Measurements from ENCODE around the gene SLC15A3.

SLC15A3 gene

DNA sequence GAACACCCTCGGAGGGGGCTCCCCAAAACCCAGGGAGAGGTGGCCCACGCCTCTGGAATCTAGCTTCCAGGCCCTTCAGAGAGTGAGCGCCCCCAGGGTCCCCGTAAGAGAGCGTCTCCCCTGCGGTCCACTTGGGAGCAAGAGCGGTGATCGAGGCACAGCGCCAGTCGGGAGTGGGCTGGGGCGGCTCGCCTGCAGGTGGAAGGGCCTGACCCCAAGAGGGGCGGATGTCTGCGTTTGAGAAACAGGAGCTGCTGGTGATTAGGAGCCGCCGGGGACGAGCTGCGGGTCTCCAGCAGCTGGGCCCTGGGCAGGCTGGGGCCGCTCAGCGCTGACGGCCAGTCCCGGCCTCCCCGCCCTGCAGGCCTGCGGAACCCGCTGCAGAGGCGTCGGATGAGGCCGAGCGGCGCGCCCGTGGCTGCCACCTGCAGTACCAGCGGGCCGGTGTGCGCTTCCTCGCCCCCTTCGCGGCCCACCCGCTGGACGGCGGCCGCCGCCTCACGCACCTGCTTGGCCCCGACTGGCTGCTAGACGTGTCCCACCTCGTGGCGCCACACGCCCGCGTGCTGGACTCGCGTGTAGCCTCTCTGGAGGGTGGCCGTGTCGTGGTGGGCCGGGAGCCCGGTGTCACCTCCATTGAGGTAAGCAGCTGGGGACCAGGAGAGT is 17.7 kb downstream of the SLC15A3 start:
- no peak overlapping the region for H3K9ac ChIP-seq (ENCODE audit: low read length)
- no peaks in the 10 kb centered on the region for H3K36me3 ChIP-seq (ENCODE audit: insufficient read depth, low read length)
- H3K9me3 ChIP-seq (ENCODE audit: low read length): no peaks in the 10 kb centered on the region
- H3K79me2 ChIP-seq (ENCODE audit: insufficient read depth, low read length): no peaks in the 10 kb centered on the region
- no peaks in the 10 kb centered on the region for H3K9me2 ChIP-seq (ENCODE audit: low read depth, low read length)
- no peaks in the 10 kb centered on the region for H4K20me1 ChIP-seq (ENCODE audit: insufficient read depth, low read length)
- no peaks in the 10 kb centered on the region for H3K27me3 ChIP-seq (ENCODE audit: insufficient read depth, low read length)
- no peak overlapping the region for H3K27ac ChIP-seq (ENCODE audit: low read depth, low read length, poor library complexity, severe bottlenecking)
- no peak overlapping the region for H2AFZ ChIP-seq (ENCODE audit: low read length)
- no peak overlapping the region for H3K4me3 ChIP-seq (ENCODE audit: low read depth, low read length, poor library complexity, severe bottlenecking)
- H3K4me1 ChIP-seq (ENCODE audit: insufficient read depth, low read length, severe bottlenecking): peaks cover 36% of the 10 kb centered on the region
- TF ChIP-seq, protein P1, sequence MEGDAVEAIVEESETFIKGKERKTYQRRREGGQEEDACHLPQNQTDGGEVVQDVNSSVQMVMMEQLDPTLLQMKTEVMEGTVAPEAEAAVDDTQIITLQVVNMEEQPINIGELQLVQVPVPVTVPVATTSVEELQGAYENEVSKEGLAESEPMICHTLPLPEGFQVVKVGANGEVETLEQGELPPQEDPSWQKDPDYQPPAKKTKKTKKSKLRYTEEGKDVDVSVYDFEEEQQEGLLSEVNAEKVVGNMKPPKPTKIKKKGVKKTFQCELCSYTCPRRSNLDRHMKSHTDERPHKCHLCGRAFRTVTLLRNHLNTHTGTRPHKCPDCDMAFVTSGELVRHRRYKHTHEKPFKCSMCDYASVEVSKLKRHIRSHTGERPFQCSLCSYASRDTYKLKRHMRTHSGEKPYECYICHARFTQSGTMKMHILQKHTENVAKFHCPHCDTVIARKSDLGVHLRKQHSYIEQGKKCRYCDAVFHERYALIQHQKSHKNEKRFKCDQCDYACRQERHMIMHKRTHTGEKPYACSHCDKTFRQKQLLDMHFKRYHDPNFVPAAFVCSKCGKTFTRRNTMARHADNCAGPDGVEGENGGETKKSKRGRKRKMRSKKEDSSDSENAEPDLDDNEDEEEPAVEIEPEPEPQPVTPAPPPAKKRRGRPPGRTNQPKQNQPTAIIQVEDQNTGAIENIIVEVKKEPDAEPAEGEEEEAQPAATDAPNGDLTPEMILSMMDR (IDR thresholded peaks at IDR 0.05; ENCODE audit: low read length): no peak
- no peak for TF ChIP-seq EZH2 (IDR thresholded peaks at IDR 0.05; ENCODE audit: borderline replicate concordance, low read length)
- no peaks in the 10 kb centered on the region for H3F3A ChIP-seq (ENCODE audit: insufficient read depth, low read length)
- peak overlapping the region; percentile 7; the same call in 1 of the 2 replicates for H3K4me2 ChIP-seq (ENCODE audit: low read length)

DNA sequence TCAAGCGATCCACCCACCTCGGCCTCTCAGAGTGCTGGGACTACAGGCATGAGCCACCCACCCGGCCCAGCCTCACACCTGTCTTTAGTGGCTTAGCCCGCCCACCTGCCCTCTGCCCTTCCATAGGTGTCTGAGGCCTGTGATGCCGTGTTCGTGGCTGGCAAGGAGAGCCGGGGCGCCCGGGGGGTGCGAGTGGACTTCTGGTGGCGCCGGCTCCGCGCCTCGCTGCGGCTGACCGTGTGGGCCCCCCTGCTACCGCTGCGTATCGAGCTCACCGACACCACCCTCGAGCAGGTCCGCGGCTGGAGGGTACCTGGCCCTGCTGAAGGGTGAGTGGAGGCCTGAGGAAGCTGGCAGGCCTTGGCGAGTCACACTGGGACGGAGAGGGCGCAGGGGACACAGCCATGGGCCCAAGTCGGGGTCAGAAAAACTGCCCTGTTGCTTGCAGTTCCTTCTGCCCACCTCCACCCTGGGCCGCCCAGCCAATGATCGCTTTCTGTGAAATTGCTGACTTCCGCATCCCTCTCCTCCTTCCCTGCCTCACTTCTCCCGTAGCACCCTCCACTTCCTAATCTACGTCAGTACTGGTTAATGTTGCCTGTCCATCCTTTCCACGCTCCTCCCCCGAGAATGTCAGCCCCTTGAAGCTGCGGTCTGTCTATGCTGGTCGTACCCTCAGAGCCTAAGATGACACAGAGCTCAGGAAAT is 18.4 kb downstream of the SLC15A3 start:
- H3K9ac ChIP-seq (ENCODE audit: low read length): no peak overlapping the region
- H3K27me3 ChIP-seq (ENCODE audit: insufficient read depth, low read length): no peaks in the 10 kb centered on the region
- H3K9me3 ChIP-seq (ENCODE audit: low read length): no peaks in the 10 kb centered on the region
- H3K27ac ChIP-seq (ENCODE audit: low read depth, low read length, poor library complexity, severe bottlenecking): no peak overlapping the region
- peaks cover 36% of the 10 kb centered on the region for H3K4me1 ChIP-seq (ENCODE audit: insufficient read depth, low read length, severe bottlenecking)
- peak overlapping the region; percentile 7; the same call in 1 of the 2 replicates for H3K4me2 ChIP-seq (ENCODE audit: low read length)
- no peaks in the 10 kb centered on the region for H3K79me2 ChIP-seq (ENCODE audit: insufficient read depth, low read length)
- H3K9me2 ChIP-seq (ENCODE audit: low read depth, low read length): no peaks in the 10 kb centered on the region
- TF ChIP-seq, protein P1 (IDR thresholded peaks at IDR 0.05; ENCODE audit: low read length): no peak
- TF ChIP-seq EZH2 (IDR thresholded peaks at IDR 0.05; ENCODE audit: borderline replicate concordance, low read length): no peak
- no peak overlapping the region for H3K4me3 ChIP-seq (ENCODE audit: low read depth, low read length, poor library complexity, severe bottlenecking)
- H2AFZ ChIP-seq (ENCODE audit: low read length): no peak overlapping the region
- H3K36me3 ChIP-seq (ENCODE audit: insufficient read depth, low read length): no peaks in the 10 kb centered on the region
- no peaks in the 10 kb centered on the region for H4K20me1 ChIP-seq (ENCODE audit: insufficient read depth, low read length)
- H3F3A ChIP-seq (ENCODE audit: insufficient read depth, low read length): no peaks in the 10 kb centered on the region

DNA sequence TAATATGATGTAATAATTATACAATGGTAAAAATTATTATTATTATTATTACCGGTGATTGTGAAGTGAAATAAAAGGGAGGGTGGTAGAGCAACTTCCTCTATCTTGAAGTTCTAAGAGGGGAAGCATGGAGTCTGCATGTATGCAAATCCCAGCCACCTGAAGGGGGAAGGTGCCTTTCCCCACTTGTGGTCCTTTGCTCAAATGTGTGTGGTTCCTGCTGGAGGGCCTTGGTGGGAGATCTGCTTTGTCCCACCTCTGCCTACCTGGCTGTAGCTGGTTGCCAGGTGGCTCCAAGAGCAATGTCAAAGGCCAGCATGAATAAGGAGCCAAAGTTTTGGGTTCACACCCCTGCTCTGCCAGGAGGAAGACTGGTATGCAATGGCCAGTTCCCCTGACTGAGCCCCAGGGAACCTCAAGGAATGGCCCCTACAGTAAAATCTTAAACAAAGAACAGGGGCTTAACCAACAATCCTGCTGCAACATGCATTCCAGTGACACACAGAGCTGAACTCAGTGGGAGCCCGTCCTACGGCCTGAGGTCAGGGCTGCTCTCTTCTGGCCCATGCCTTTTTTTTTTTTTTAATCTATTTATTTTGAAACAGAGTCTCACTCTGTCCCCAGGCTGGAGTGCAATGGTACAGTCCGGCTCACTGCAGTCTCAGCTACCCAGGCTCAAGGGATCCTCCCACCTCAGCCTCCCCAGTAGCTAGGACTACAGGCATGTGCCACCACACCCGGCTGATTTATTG is 19.2 kb downstream of the SLC15A3 start:
- TF ChIP-seq, protein P1 (IDR thresholded peaks at IDR 0.05; ENCODE audit: low read length): no peak
- TF ChIP-seq EZH2 (IDR thresholded peaks at IDR 0.05; ENCODE audit: borderline replicate concordance, low read length): no peak
- no peak overlapping the region for H2AFZ ChIP-seq (ENCODE audit: low read length)
- no peaks in the 10 kb centered on the region for H3F3A ChIP-seq (ENCODE audit: insufficient read depth, low read length)
- H3K79me2 ChIP-seq (ENCODE audit: insufficient read depth, low read length): no peaks in the 10 kb centered on the region
- H3K27ac ChIP-seq (ENCODE audit: low read depth, low read length, poor library complexity, severe bottlenecking): peak overlapping the region; percentile 76
- no peaks in the 10 kb centered on the region for H4K20me1 ChIP-seq (ENCODE audit: insufficient read depth, low read length)
- H3K9me3 ChIP-seq (ENCODE audit: low read length): no peaks in the 10 kb centered on the region
- H3K36me3 ChIP-seq (ENCODE audit: insufficient read depth, low read length): no peaks in the 10 kb centered on the region
- H3K4me3 ChIP-seq (ENCODE audit: low read depth, low read length, poor library complexity, severe bottlenecking): no peak overlapping the region
- no peaks in the 10 kb centered on the region for H3K9me2 ChIP-seq (ENCODE audit: low read depth, low read length)
- peak overlapping the region; percentile 57; the same call in 1 of the 2 replicates for H3K4me2 ChIP-seq (ENCODE audit: low read length)
- peak overlapping the region; percentile 5; the same call in 1 of the 2 replicates for H3K9ac ChIP-seq (ENCODE audit: low read length)
- no peaks in the 10 kb centered on the region for H3K27me3 ChIP-seq (ENCODE audit: insufficient read depth, low read length)
- peaks cover 36% of the 10 kb centered on the region for H3K4me1 ChIP-seq (ENCODE audit: insufficient read depth, low read length, severe bottlenecking)
